SH-SY5Y (cell line): ENCODE data around the gene AGK.

ENCODE experiments used
- GATA2 ChIP-seq: IDR thresholded peaks from 2 replicates; pipeline ENCODE4 v1.6.1; 2011; ENCODE audit warnings: mild to moderate bottlenecking, low read depth, low read length
- GATA3 ChIP-seq: IDR thresholded peaks from 2 replicates; pipeline ENCODE4 v1.6.1; 2011; ENCODE audit warnings: low read depth, mild to moderate bottlenecking, low read length, moderate library complexity

The AGK gene

DNA sequence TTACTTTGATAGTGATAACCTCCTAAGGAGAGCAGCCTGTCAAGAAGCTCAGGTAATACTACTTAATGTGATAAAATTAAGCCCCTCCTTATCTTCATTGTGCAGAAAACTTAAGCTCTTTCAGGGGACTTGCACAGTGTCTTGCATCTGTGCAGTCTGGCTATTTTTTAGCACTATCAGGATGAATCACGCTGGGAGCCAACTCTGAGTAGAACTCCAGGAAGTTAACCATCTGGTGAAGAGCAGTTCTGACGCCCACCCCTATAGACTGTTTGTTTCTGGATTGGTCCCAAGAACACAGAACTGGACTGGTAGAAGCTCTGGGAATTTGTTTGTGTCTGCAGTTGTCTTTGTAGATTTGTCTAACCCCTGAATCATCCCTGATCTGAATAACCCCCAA lies 41.9 kb downstream of the AGK start:
- TF ChIP-seq GATA3 (no peak), GATA2 (no peak)

DNA sequence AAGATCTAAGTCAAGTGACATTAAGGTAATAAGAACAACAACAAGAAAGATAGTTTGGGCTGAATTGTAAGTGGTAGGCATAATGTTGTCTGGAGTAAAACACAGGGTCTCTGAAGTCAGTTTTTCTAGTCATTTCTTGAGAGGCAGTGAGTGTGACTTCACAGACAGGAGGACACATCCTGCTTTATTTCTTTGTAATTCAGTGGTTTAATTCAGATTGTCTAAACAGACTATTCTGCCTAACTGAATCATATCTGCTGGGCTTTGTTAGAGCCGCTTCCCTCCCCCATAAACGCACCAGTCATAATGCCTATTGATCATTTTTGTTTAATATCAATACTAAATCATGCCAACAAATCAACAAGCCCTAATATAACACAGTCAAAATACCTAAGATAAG lies 46.8 kb downstream of the AGK start:
- TF ChIP-seq GATA3 (no peak), GATA2 (no peak)

DNA sequence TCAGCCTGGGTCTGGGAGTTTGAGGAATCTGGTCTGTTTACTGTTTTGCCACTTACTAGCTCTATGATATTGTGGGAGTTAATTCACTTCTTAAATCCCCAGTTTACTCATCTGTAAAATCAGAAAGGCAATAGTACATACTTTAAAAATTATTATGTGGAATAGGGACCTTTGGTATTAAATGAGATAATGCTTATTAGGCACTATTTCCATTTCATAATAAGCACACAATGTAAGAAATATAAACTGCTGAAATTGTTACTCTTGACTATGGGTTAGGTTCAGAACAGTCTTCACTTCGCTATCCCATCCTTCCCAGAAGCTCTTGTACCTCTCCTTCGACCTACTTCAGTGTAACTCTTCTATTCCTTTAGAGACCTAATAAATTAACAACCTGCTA lies 47.2 kb downstream of the AGK start:
- TF ChIP-seq GATA2, result no peak
- TF ChIP-seq GATA3, result no peak

DNA sequence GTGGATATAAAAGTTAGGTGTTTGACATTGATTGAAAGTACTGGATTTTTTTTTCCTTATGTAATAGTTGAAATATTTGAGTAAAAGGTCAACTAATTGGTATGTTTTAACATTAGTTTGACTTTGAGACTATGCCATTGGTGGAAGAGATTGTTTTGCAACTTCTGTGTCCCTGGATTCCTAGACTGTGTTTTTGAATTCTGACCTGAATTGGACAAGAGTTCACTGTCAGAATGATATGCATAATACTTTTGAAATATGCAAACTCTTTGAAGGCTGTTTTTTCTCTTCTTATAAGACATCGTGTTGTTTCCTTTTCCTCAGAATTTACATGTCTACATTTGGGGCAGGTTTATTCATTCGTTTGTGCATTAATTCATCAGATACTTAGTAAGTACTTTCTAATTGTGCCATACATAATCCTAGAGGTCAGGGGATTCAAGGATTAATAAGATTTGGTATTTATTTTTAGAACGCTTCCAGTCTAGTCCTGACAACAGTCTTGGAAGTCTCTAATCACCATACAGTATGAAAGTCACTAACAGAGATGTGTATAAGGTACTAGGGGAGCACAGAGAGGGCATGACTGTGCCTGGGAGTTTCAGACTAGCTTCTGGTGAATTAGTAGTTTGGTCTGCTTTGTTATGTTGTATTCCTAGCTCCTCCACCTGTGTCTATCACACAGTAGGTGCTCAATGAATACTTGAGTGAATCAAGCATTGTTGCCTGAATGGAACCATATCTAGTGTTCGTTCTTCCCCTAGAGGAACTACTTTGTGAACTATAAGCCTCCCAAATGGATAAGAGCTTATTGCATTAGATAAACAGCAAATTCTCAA lies 49.2 kb downstream of the AGK start:
- TF ChIP-seq GATA2 (no peak), GATA3 (no peak)

DNA sequence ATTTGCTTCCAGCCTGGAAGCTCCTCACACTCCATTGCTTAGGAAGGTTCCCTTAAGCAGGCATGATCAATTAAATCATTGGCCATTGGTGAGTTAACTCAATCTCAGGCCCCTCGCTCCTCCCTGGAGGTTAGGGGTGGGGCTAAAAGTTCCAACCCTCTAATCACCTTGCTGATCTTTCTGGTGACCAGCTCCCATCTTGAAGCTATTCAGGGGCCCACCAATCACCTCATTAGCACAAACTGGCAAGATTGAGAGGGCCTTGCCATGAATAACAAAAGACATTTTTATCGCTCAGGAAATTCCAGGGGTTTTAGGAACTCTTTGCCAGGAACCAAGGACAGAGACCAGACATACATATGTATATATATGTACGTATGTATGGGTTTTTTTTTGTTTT lies 58.4 kb downstream of the AGK start:
- no peak for TF ChIP-seq GATA2
- no peak for TF ChIP-seq GATA3

DNA sequence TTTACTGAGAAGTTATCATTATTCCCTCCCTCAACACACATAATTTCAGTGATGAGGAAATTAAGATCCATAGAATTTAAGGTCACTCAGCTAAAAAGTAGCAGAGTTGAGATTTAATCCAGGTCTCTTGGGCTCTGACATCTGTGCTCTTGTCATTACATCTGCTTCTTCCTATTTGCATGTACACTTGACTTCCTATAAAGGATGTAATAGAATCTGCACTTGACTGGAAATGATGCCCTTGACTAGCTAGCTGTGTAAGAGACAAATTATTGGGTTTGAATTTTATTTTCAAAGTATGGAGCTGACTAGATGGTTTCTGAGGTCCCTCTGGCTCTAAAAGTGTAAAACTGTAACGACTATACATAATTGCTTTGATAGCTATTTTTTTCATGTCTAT lies 59.5 kb downstream of the AGK start:
- no peak for TF ChIP-seq GATA3
- no peak for TF ChIP-seq GATA2

DNA sequence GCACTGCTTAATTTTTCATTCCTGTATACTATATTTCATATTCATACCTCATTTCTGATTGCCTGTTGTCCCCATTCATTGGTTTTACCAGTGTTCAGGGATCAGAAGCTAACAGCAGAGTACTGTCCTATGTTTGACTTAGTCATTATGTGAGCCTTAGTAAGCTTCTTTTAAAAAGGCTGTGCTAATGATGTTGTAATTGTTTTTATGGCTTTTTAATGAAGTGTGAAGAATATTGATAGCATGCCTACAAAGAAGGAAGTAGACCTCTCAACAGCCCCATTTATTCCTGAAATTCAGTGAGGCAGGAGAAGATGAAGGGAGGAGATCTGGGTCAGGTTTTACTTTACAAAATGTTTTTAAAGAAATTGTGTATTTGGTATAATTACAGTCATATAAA lies 61.7 kb downstream of the AGK start:
- no peak for TF ChIP-seq GATA2
- no peak for TF ChIP-seq GATA3

DNA sequence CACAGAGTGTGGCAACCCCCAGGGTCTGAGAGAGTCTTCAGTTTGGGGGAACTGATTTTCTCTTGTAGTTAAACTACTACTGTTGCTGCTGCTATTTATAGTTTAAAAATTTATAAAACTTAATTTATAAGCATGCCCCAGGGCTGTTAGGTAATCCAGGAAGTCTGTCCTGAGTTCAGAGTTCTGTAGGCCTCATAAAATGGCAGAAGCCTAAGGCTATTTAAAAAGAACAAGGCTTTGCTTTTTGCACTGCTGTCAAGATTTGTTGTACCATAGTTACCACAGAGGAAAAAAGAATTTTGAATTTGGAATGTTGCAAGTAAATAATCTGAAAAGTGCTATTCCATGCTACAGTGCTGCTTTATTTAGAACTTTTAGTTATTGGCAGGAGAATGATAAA lies 66.1 kb downstream of the AGK start:
- TF ChIP-seq GATA3, result no peak

DNA sequence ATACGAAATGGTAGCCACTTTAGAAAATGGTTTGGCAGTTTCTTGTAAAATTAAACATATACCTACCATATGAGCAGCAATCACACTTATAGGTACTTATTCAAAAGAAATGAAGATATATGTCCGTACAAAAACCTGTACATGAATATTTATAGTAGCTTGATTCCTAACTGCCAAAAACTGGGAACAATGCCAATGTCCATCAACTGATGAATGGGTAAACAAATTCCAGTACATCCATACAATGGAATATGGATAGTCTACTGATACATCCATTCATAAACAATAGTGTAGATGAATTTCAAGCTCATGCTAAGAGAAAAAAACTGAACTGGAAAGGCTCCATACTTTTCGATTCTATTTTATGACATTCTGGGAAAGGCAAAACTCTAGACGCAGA lies 68.5 kb downstream of the AGK start:
- TF ChIP-seq GATA3 (no peak), GATA2 (no peak)

DNA sequence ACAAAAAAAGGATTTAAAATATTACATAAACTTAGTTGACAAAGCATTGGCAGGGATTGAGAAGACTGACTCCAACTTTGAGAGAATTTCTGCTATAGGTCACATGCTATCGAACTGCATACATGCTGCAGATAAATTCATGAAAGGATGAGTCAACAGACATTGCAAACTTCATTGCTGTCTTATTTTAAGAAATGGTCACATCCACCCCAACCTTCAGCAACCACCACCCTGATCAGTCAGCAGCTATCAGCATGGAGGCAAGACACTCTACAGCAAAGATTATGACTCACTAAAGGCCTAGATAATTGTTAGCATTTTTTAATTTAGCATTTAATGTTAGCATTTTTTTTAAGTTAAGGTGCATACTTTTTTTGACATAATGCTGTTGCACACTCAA lies 73.6 kb downstream of the AGK start:
- no peak for TF ChIP-seq GATA3
- TF ChIP-seq GATA2, result no peak

DNA sequence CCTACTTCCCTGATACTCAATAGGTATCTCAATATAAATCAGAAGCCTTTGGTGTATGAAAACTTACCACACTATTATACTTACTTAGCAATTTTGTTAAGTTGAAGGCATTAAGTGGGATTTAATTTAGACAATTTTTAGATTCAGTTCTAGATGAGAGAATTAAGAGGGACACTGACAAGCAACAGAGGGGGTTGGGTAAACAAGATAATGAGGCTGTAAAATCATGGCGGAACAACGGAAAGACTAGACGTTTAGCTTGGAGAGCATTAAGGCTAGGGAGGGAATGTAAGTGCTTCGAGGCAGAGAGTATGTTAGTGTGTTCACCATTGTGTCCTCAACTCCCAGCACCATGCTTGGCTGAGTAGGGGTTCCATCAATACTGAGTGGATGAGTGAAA lies 79.4 kb downstream of the AGK start:
- TF ChIP-seq GATA3, result no peak
- TF ChIP-seq GATA2, result no peak

DNA sequence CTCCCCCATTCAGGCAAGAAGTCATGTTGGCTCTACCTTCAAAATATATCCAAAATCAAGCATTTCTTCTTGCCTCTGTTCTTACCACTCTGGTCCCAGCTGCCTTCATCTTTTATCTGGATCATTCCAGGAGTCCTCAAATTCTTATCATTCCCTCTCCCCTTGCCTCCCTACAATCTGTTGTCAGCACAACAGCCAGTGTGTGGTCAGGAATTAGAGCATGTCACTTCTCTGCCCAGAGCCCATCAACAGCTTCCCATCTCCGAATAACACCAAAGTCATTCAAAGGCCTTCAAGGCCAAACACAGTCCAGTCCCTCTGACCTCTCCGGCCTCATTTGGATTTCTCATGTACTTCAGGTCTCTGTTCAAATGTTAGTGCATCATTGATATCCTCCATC lies 80.3 kb downstream of the AGK start:
- no peak for TF ChIP-seq GATA2
- TF ChIP-seq GATA3, result no peak

DNA sequence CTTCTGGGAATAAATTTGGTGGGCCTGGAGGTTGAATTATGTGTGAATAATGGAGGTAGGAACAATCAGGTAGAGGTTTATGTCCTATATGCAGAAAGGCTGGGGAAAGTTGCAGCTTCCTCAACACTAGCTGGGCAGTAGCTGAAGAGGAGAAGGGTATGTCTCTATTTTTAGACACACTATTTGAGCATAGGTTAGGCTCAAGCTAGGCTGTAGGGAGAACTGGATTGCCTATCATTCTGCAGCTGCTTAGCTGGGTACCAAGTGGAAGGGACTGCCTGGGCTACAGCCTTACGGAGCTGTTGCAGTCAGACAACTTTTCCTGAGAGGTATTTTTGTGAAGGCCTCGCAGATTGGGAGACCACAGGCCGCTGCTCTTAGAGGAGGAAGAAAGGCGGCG lies 82.9 kb downstream of the AGK start:
- no peak for TF ChIP-seq GATA3
- no peak for TF ChIP-seq GATA2

DNA sequence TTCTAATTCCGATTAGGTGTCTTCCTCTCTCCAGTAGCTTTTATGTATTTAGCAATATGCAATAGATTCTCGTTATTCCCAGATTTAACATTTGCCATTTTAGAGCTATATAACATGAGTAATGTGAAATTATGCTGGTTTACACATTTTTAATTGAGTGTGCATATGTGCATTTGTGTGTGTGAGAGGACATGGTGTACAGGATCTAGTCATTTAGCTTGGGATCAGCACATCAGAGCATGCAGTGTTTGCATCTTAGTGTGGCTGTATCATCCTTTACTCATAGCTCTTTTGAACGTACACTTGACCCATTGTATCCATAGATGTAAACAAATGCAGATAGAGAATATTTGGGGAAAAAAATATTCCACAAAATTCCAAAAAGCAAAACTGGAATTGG lies 84.8 kb downstream of the AGK start:
- no peak for TF ChIP-seq GATA3
- TF ChIP-seq GATA2, result no peak

DNA sequence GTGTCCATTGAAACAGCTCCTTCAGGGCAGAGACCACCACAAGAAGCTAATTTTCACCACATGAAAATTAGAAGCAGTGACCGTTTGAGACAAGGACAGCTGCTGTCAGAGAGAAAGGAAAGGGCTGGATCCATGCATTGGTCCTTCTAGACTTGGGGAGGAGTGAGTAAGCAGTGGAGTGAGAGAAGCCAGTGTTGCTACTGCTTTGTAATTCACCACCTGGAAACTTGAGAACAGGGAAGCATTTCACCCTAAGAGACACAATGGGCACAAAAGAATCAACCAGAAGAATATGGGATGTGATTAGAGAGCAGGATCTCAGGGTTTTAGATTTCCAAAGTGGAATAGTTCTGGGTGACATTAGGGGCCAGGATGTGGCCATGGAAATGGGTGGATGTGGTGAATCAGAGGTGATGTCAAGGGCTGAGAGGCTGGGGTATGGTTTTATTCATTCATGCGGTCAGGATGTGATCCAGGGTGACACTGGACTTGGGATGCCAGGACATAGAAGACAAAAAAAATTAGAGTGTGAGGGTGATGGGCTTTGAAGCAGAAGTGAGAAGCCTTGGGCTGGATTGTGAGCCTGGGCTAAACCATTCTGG lies 89.1 kb downstream of the AGK start:
- TF ChIP-seq GATA3 (no peak), GATA2 (no peak)

DNA sequence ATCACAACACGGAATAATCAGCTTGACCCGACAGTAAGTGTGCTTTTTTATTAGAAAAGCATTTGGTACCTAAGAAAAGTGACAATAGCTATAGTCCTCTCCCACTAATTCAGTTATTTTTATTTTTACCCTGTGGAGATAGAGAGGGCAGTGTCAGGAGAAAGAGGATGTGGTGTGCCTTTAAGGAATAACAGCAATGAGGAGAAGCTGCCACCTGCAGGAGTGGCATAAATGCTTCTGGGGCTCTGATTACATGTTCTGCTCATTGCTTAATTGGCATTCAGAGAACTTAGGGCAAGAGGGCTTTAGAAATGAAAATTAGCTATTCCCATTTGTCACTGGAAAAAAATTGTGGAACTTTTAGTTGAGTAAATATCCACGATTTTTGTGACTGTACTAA lies 90.7 kb downstream of the AGK start:
- TF ChIP-seq GATA3, result no peak
- no peak for TF ChIP-seq GATA2

DNA sequence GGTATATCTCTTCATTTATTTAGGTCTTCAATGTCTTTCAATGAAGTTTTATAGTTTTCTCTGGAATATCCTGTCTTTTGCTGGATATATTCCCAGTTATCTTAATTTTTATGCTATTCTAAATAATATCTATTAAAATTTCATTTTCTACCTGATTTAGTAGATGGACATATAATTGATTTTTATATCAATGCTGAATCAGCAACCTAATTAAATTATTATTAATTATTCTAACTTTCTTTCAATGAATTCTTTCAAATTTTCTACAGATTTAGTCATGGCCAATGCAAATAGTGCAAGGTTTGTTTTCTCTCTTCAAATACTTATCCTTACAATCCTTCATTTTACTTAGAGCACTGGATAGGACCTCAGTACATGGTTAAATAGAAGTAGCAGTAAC lies 94.0 kb downstream of the AGK start:
- TF ChIP-seq GATA2, result no peak
- TF ChIP-seq GATA3, result no peak
